ENCODE data around the gene NOS1AP. TPM values are rescaled to one million over a fixed set of nuclear protein-coding genes. Genes with fewer than 3 reads are reported as not detected.

The NOS1AP gene
- polyA plus RNA-seq, 3 donors = 0.12 TPM; not detected in 2

GRCh38 chr1:162398999-162399580, 329.6 kb downstream of the NOS1AP start:
- Histone ChIP-seq H2AFZ (ENCODE audit: insufficient read depth, low read depth, low read length, poor library complexity, severe bottlenecking) (peak overlapping the region; percentile 10), H3K4me1 (ENCODE audit: control insufficient read depth in 1 of 2, insufficient read depth in 2 of 2, low read length in 2 of 2) (no peaks in the 10 kb centered on the region), H3K9ac (ENCODE audit: insufficient read depth, low read length, poor library complexity, severe bottlenecking) (no peak overlapping the region), H4K20me1 (ENCODE audit: insufficient read depth, low read length) (no peaks in the 10 kb centered on the region), H3K27me3 (ENCODE audit: control insufficient read depth in 2 of 2, insufficient read depth in 2 of 2, low read length in 2 of 2) (peaks cover 4 to 6% of the 10 kb centered on the region in 2 donors), H3K36me3 (replicated peaks in 1 of 2; ENCODE audit: control insufficient read depth in 1 of 2, insufficient read depth in 2 of 2, low read length in 2 of 2) (no peaks in the 10 kb centered on the region), H3K79me2 (ENCODE audit: insufficient read depth, low read length) (no peaks in the 10 kb centered on the region), H3K4me3 (replicated peaks in 1 of 3; ENCODE audit: low read depth in 2 of 3, low read length in 3 of 3) (no peak overlapping the region), H3K27ac (ENCODE audit: low read depth in 1 of 2, low read length in 2 of 2) (no peak overlapping the region), H3K4me2 (replicated peaks; ENCODE audit: extremely low read depth, low read length, poor library complexity, severe bottlenecking) (no peak overlapping the region), H3K9me3 (replicated peaks in 1 of 2; ENCODE audit: control insufficient read depth in 1 of 2, insufficient read depth in 1 of 2, low read length in 2 of 2) (no peaks in the 10 kb centered on the region)
- DNase-seq = no peak
- Mint-ChIP-seq H3K36me3 (no peaks in the 10 kb centered on the region), H3K27ac (no peak overlapping the region), H3K4me3 (no peak overlapping the region), H3K27me3 (ENCODE audit: low read depth in 3 of 3) (peaks cover 7 to 33% (median 18%) of the 10 kb centered on the region in 3 donors), H3K9me3 (no peaks in the 10 kb centered on the region), H3K4me1 (peaks cover 4% of the 10 kb centered on the region)
- intact Hi-C loops (cut with micrococcal nuclease) = no loop called here
- TF ChIP-seq CTCF (IDR thresholded peaks at IDR 0.05) = no peak
- WGBS (ENCODE audit: insufficient coverage) = 83% methylated on average over 3 of the region's 8 CpGs

- H3K9me3 Mint-ChIP-seq = no peaks in the 10 kb centered on the region
- no peak overlapping the region for H3K27ac Mint-ChIP-seq
- peaks cover 4% of the 10 kb centered on the region for H3K4me1 Mint-ChIP-seq
Observed at GRCh38 chr1:162400790-162401355, 331.4 kb downstream of the NOS1AP start.

More at GRCh38 chr1:162400790-162401355, 331.4 kb downstream of the NOS1AP start:
- no peak overlapping the region for H3K4me3 Mint-ChIP-seq
- no peak for DNase-seq
- Histone ChIP-seq H3K79me2 (ENCODE audit: insufficient read depth, low read length) (no peaks in the 10 kb centered on the region), H3K27ac (ENCODE audit: low read depth in 1 of 2, low read length in 2 of 2) (no peak overlapping the region), H3K4me1 (ENCODE audit: control insufficient read depth in 1 of 2, insufficient read depth in 2 of 2, low read length in 2 of 2) (no peaks in the 10 kb centered on the region), H3K4me2 (replicated peaks; ENCODE audit: extremely low read depth, low read length, poor library complexity, severe bottlenecking) (no peak overlapping the region), H3K27me3 (ENCODE audit: control insufficient read depth in 2 of 2, insufficient read depth in 2 of 2, low read length in 2 of 2) (peaks cover 4 to 6% of the 10 kb centered on the region in 2 donors), H3K9me3 (replicated peaks in 1 of 2; ENCODE audit: control insufficient read depth in 1 of 2, insufficient read depth in 1 of 2, low read length in 2 of 2) (no peaks in the 10 kb centered on the region), H3K9ac (ENCODE audit: insufficient read depth, low read length, poor library complexity, severe bottlenecking) (no peak overlapping the region), H3K36me3 (replicated peaks in 1 of 2; ENCODE audit: control insufficient read depth in 1 of 2, insufficient read depth in 2 of 2, low read length in 2 of 2) (no peaks in the 10 kb centered on the region), H4K20me1 (ENCODE audit: insufficient read depth, low read length) (no peaks in the 10 kb centered on the region), H3K4me3 (replicated peaks in 1 of 3; ENCODE audit: low read depth in 2 of 3, low read length in 3 of 3) (no peak overlapping the region), H2AFZ (ENCODE audit: insufficient read depth, low read depth, low read length, poor library complexity, severe bottlenecking) (no peak overlapping the region)
- no peaks in the 10 kb centered on the region for H3K36me3 Mint-ChIP-seq
- intact Hi-C loops (cut with micrococcal nuclease) = no loop called here
- 94% methylated on average over 8 of the region's 10 CpGs for WGBS (ENCODE audit: insufficient coverage)
- H3K27me3 Mint-ChIP-seq (ENCODE audit: low read depth in 3 of 3) = peaks cover 7 to 29% (median 18%) of the 10 kb centered on the region in 3 donors
- no peak for TF ChIP-seq CTCF (IDR thresholded peaks at IDR 0.05)
